CD4-positive, alpha-beta T cell treated with Interleukin-12 subunit alpha and Interleukin-12 subunit beta, for 1 hour (primary cell): ENCODE results near the gene TPST1.
A peak's percentile ranks its signal among the peaks of the same experiment; 100 is the strongest.
"Not testable (repeated sequence)": the region's sequence is repeated elsewhere in the genome, so short reads cannot be mapped to it uniquely, and the experiment has no call there.

Experiments used
- DNase-seq: peaks from one replicate; pipeline ENCODE4 v3.0.0-alpha.2; 2020

TPST1 gene

DNA sequence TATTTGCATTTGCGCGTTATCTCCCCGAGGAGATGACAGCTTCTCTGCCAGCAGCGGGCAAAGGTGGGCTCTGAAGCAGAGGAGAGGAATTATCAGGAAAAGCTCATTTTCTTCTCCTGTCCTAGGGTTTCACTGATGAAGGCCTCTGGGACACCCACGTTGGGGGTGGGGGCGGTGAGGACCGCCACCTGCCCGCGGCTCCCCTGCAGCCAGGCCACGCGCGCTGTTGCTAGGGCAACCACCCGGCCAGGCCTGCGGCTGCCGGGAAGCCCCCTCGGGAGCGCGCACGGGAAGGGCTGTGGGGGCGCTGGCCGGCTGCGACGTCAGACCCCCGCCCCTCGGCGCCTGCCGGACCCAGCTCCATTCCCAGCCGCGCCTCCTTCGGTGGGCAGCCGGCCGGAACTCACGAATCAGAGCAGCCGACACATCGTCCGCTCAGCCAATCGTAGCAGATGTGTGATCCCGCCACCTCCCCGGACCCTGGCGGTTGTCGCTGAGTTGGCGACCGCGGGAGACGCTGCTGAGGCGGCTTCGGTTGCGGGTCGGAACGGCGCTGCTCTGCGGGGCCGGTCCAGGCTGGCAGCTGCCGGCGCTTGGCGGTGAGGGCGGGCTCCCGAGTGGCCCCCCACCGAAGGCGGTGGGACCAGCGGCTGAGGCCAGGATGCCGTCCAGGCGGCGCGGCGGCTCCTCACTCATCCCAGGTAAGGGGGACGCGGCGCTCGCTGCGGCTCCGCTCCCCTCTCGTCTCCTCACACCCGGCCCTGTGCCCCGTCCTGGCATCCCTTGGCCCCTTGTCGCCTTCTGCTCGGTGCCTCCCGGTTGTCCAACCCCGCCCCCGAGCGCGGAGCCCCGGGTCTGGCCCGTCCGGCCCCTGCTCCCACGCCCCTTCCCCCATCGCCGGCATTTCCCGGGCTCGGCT is at the start of gene TPST1:
TPST1 (plus strand) TSS at position 513 of the 919 bp plus-strand sequence. CDS start 35,092 bp downstream, outside the sequence.
- DNase-seq = peak; percentile 86

DNA sequence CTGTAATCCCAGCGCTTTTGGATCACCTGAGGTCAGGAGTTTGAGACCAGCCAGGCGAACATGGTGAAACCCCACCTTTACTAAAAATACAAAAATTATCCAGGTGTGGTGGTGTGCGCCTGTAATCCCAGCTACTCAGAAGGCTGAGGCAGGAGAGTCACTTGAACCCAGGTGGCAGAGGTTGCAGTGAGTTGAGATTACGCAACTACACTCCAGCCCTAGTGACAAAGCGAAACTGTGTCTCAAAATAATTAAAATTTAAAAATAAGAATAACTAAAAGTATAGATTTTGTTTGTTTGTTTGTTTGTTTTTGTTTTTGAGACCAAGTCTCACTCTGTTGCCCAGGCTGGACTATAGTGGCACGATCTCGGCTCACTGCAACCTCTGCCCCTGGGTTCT is 49.1 kb upstream of the TPST1 start:
- DNase-seq = not testable (repeated sequence)

DNA sequence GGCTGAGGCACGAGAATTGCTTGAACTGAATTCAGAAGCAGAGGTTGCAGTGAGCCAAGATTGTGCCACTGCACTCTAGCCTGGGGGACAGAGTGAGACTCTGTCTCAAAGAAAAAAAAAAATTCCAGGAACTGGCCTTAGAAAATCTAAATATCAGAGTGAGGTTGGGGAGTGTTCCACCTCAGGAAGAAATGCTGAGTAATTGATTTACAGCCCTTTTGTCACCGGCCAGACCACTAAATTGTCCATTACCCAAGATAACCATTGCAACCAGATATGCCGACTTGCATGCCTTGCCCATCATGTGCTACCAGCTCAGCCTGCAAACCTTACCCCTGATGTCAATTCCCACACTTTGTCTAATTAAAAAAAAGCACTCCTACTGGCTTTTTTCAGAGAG is 48.1 kb upstream of the TPST1 start:
- DNase-seq = no peak

DNA sequence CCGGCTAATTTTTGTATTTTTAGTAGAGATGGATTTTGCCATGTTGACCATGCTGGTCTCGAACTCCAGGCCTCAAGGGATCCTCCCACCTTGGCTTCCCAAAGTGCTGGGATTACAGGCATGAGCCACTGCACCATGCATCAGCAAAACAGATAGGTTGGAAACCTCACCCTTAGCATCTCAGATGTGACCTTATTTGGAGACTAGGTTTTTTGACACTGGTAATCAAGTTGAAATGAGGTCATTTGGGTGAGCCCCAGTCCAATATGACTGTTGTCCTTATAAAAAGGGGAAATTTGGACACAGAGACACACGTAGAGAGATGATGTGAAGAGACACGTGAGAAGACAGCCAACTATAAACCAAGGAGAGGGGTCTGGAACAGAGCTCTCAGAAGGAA is 42.5 kb upstream of the TPST1 start:
- DNase-seq = no peak

DNA sequence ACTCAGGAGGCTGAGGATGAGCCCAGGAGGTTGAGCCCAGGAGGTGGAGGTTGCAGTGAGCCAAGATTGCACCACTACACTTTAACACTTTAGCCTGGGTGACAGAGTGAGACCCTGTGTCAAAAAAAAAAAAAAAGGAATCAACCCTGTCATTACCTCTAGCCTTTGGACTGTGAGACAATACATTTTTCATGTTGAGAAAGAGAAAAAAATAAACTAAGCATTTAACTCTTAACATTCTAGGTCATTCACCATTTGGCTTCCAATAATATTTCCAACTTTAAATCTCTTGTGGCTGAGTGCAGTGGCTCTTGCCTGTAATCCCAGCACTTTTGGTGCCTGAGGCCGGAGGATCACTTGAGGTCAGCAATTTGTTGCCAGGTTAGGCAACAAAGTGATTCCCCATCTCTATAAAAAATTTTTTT is 41.9 kb upstream of the TPST1 start:
- no peak for DNase-seq

DNA sequence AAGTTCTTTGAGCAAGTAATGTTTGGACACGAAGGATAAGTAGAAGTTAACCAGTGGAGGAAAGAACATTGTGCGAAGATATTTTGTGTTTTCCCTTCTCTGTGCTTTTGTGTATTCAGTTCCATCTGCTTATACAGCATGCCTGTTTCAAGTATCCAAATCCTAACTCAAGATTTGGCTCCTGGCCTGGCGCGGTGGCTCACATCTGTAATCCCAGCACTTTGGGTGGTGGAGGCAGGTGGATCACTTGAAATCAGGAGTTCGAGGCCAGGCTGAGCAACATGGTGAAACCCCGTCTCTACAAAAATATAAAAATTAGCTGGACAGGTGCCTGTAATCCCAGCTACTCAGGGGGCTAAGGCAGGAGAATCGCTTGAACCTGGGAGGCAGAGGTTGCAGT is 40.8 kb upstream of the TPST1 start:
- DNase-seq = no peak

DNA sequence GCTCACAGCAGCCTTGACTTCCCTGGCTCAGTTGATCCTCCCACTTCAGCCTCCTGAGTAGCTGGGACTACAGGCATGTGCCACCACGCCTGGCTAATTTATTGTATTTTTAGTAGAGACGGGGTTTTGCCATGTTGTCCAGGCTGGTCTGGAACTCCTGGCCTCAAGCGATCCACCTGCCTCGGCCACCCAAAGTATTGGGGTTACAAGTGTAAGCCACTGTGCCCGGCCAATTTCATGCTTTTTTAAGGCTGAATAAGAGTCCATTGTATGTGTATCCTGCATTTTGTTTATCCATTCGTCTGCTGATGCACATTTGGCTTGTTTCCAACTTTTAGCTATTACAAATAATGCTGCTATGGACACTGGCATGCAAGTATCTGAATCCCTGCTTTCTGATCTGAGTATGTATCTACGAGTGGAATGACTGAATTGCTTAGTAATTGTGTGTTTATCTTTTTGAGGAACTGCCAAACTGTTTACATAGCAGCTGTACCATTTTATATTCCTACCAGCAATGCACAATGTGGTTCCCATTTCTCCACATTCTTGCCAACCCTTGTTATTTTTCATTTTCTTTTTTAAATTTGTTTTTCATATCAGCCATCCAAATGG is 37.3 kb upstream of the TPST1 start:
- no peak for DNase-seq

DNA sequence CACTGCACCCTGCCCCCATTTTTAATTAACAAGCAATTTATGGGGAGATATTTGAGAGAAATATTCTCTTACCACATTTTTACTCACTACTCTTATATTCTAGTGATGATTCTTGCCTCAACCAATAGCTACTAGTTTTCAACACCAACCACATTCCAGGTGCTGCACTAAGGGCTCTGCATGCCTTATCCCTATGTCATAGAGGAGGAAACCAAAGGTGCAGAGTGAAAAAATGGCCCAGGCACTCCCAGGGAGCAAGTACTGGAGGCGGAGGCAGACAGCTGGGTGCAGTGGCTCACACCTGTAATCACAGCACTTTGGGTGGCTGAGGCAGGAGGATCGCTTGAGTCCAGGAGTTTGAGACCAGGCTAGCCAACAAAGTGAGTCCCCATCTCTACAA is 35.5 kb upstream of the TPST1 start:
- no peak for DNase-seq

DNA sequence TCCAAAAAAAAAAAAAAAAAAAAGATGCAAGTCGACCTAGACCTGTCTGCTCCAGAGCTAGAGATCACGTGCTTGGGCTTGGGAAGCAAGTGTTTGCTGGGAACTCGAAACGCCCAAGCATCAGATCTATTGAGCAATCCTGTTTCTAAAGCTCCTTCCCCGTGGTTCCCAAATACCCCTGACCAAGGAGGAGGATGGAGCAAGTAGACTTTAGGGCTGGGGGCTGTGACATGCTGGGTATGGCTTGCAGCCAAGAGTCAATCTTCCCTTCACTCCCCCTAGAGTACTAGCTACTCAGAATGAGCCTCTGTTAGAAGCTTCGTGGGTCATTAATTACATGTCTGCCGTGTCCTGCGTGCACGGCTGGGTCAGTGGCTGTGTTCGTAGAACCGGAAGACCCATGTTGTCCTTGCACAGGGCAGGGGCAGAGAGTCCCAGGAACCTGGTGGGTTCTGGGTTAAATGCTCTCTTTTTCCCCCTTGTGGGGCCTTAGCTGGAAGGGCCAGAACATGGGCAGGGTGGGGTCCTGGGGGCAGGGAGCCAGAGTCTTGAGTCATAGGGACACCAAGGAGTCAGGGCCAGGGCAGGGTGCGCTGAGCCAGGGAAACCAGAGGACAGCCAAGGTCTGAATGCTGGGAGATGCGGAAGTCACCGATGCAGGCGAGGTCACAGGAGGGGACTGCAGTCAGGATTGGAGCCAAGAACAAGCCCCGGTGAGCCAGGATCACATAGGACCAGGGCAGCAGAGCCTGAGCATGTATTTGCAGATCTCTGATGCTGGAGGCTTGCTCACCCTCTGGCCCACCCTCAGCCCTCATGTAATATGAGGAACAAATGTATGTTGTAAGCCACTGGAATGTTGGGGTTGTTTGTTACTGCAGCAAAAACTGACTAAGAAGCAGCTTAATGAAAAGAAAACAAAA is 34.6 kb upstream of the TPST1 start:
- no peak for DNase-seq

DNA sequence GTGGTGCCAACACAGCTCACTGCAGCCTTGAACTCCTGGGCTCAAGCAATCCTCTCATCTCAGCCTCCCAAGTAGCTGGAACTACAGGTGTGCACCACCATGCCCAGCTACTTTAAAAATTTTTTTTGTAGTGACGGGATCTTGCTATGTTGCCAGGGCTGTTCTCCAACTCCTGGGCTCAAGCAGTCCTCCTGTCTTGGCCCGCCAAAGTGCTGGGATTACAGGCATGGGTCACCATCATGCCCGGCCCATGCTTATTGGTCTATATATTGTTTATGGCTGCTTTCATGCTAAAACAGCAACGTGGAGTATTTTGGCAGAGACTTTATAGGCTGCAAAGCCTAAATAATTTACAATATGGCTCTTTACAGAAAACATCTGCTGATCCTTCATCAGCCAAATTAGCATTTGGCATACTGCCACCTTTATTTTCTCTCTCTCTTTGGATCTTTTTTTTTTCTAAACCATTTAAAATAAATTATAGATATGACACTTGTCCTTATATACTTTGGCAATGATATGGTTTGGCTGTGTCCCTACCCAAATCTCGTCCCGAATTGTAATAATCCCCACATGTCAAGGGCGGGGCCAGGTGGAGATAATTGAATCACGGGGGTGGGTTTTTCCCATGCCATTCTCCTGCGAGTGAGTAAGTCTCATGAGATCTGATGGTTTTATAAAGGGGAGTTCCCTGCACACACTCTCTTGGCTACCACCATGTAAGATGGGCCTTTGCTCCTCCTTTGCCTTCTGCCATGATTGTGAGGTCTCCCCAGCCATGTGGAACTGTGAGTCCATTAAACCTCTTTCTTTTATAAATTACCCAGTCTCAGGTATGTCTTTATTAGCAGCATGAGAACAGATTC is 32.4 kb upstream of the TPST1 start:
- not testable (repeated sequence) for DNase-seq

DNA sequence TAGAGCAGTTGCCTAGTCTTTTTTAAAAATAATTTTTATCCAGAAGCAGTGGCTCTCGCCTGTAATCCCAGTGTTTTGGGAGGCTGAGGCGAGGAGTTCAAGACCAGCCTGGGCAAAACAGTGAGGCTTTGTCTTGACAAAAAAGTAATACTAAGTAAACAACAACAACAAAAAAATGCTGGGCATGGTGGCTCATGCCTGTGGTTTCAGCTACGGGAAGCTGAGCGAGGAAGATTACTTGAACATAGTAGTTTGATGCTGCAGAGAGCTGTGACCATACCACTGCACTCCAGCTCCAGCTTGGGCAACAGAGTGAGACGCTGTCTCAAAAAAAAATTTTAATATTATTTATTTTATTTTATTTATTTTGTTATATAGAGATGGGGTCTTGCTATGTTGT is 31.3 kb upstream of the TPST1 start:
- no peak for DNase-seq

DNA sequence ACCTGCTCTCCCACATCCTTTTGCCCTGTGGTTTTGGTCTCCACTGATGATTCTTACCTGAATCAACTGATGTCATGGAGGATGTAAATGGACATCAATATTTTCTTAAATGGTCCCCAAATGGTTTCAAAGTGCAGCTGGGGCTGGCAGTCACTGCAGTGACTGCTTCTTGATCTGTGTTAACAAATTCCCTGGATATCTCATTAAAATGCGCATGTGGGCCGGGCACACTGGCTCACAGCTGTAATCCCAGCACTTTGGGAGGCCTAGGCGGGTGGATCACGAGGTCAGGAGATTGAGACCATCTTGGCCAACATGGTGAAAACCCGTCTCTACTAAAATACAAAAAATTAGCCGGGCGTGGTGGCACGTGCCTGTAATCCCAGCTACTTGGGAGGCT is 30.1 kb upstream of the TPST1 start:
- not testable (repeated sequence) for DNase-seq

DNA sequence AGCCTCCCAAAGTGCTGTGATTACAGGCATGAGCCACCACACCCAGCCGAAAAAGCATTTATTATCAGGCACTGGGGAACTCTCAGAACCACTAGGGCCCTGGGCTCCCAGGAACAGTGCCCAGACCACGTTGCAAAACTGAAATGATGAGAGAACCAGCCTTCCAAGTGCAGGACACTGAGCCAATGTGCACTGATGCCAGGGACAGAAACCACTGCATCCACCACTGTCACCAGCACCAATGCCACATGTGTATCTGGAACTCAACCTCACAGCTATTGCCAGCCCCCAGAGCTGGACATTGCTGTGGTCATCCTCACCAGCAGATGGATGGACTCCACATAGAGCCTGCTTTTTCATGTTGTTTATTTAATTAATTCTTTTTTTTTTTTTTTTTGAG is 28.2 kb upstream of the TPST1 start:
- DNase-seq = no peak

DNA sequence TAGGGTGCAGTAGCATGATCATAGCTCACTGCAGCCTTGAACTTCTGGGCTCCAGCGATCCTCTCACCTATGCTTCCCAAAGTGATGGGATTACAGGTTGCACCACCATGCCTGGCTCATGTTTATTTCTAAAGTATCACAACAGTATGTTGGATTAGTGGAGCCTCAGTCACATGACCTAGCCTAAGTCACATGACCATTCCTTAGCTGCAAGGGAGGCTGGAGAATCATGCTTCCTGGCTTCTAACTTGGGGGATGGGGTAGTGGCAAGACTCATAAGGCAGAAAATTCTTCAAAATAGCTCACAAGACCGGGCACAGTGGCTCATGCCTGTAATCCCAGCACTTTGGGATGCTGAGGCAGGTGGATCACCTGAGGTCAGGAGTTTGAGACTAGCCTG is 26.9 kb upstream of the TPST1 start:
- DNase-seq = no peak

DNA sequence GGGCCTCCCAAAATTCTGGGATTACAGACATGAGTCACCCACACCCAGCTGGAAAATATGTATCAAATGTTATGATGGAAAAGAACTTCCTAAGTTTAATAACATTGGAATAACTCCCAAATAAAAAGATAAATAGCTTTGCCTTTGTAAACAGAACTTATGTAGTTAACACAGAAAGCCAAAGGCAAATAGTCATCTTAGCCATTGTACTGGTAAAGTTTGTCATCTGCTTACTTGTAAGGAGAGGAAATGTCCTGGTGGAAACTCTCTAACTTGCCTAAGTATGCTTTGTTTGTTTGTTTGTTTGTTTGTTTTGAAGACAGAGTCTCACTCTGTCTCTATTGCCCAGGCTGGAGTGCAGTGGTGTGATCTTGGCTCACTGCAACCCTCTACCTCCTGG is 23.8 kb upstream of the TPST1 start:
- no peak for DNase-seq

DNA sequence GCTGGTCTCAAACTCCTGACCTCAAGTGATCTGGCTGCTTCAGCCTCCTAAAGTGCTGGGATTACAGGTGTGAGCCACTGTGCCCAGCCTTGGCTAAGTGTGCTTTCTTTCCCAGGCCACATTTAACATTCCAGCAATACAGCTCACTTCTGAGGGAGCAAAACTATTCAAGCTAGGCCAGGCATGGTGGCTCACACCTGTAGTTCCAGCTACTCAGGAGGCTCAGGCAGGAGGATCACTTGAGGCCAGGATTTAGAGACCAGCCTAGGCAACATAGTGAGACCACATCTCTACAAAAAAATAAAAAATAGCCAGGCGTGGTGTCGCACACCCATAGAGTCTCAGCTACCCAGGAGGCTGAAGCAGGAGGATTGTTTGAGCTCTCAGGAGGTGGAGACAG is 23.3 kb upstream of the TPST1 start:
- no peak for DNase-seq

DNA sequence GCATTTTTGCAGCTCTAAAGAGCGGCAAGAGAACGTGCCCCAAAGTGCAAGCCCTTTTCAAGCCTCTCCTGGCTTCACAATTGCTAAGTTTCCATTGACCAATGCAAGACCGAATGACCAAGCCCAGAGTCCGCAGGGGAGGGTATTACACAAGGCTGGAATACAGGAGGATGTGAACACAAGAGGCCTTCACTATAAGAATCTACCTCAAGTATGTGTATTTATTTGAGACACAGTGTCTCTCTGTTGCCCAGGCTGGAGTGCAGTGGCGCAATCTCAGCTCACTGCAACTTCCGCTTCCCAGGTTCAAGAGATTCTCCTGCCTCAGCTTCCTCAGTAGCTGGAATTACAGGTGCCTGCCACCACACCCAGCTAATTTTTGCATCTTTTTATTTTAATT is 22.2 kb upstream of the TPST1 start:
- DNase-seq = no peak

DNA sequence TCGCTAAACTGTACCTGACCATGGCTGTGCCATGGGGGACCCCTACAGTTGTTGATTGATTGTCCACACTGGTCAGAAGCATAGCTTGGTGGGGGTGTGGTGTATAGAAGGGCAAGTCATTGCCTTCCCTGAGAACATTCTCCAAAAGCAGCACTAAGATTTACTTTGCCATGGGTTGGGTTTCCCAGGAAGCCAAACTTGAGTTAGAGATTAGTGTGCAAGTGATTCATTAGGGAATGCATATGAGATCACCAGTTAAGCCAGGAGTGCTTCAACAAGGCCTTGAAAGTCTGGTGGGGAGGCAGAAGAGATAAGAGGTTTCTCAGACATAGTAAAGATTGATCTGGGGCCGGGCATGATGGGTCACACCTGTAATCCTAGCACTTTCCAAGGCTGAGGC is 21.4 kb upstream of the TPST1 start:
- no peak for DNase-seq

DNA sequence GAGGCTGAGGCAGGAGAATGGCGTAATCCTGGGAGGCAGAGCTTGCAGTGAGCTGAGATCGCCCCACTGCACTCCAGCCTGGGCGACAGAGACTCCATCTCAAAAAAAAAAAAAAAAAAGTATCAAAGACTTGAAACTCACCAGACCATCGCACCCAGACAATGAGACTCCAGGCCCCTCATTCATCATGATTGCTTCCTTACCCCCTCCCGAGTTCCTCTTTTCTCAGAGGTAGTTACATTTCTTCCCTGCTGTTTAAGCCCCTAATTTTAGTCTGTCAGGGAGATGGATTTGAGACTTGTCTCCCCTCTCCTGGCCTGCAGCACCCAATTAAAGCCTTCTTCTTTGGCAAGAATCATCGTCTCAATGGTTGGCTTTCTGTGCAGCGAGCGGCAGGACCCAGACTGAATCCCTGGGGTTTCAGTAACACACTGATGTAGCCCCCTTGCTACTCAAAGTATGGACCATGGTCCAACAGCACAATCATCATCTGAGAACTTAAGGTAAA is 19.4 kb upstream of the TPST1 start:
- no peak for DNase-seq

DNA sequence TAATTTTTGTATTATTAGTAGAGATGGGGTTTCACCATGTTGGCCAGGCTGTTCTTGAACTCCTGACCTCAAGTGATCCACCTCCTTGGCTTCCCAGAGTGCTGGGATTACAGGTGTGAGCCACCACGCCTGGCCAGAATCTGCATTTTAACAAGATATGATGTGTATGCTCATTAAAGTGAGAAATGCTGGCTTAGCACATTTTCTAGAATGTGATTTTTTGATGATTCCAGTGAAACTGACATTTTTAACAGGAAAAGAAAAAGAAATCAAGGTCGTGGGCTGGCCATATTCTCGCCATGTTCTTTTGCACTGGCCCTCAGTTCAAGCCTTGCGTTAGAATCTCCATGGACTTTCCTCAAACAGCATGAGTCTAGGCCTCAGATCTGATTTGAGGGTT is 18.1 kb upstream of the TPST1 start:
- no peak for DNase-seq

DNA sequence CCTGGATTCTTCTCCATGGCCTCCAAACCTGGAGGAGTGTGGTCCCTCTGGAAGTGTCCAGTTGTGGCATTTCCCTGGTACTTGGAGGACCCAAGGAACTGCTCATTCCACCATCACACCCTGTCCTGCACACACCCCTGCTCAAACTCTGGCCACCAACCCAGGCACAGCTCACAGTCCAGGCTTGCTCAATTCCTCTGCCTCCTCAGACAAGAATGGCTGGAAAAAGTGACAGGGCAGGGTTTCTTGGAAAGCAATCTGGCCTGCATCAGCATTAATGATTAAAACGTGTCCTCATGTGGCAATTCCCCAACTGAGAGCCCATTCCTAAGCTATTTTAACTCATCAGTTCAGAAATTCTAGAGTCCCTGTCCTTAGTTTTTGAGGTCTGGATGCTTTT is 17.2 kb upstream of the TPST1 start:
- DNase-seq = no peak

DNA sequence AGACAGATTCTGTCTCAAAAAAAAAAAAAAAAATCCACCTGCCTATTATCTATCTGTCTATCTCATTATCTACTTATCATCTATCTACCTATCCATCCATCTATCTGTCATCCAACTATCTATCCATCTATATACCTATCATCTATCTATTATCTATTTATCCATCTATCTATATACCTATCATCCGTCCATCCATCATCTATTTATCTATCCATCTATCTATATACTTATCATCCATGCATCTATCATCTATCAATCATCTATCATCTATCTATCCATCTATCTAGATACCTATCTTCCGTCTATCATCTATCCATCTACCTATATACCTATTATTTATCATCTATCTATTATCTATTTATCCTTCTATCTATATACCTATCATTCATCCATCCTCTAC is 16.5 kb upstream of the TPST1 start:
- no peak for DNase-seq
